T-helper 1 cell treated with Interleukin-12 subunit alpha and Interleukin-12 subunit beta and Interleukin-4 antibody, amounts not matched to agents 30 μg/mL and 1 μg/mL, for 36 hours (primary cell): ENCODE measurements around the gene ATP23.

Experiments
- H3K27ac Mint-ChIP-seq: one replicate; pipeline ENCODE4 v1.8.0; 2021; ENCODE audit warnings: mild to moderate bottlenecking, mixed read lengths
- H3K27me3 Mint-ChIP-seq: one replicate; pipeline ENCODE4 v1.8.0; 2021; ENCODE audit warnings: low read depth, mixed read lengths
- H3K36me3 Mint-ChIP-seq: one replicate; pipeline ENCODE4 v1.8.0; 2021; ENCODE audit warnings: low read depth, mixed read lengths
- H3K4me1 Mint-ChIP-seq: one replicate; pipeline ENCODE4 v1.8.0; 2021; ENCODE audit warnings: low read depth, mixed read lengths
- H3K4me3 Mint-ChIP-seq: one replicate; pipeline ENCODE4 v1.8.0; 2021; ENCODE audit warnings: mild to moderate bottlenecking, moderate library complexity, mixed read lengths
- H3K9me3 Mint-ChIP-seq: one replicate; pipeline ENCODE4 v1.8.0; 2021; ENCODE audit warnings: mixed read lengths

Gene ATP23

GRCh38 chr12:57984629-57985151, 43.3 kb downstream of the ATP23 start:
- Mint-ChIP-seq H3K4me3 (no peak overlapping the region), H3K36me3 (no peaks in the 10 kb centered on the region), H3K27ac (no peak overlapping the region), H3K4me1 (no peaks in the 10 kb centered on the region), H3K27me3 (no peaks in the 10 kb centered on the region), H3K9me3 (no peaks in the 10 kb centered on the region)

GRCh38 chr12:57985685-57986084, 44.3 kb downstream of the ATP23 start:
- H3K27me3 Mint-ChIP-seq, result no peaks in the 10 kb centered on the region
- H3K27ac Mint-ChIP-seq, result no peak overlapping the region
- H3K9me3 Mint-ChIP-seq, result no peaks in the 10 kb centered on the region
- H3K4me1 Mint-ChIP-seq, result no peaks in the 10 kb centered on the region
- H3K36me3 Mint-ChIP-seq, result no peaks in the 10 kb centered on the region
- no peak overlapping the region for H3K4me3 Mint-ChIP-seq

GRCh38 chr12:57989838-57990237, 48.5 kb downstream of the ATP23 start:
- no peaks in the 10 kb centered on the region for H3K9me3 Mint-ChIP-seq
- no peak overlapping the region for H3K27ac Mint-ChIP-seq
- no peak overlapping the region for H3K4me3 Mint-ChIP-seq
- H3K36me3 Mint-ChIP-seq, result no peaks in the 10 kb centered on the region
- H3K4me1 Mint-ChIP-seq, result no peaks in the 10 kb centered on the region
- no peaks in the 10 kb centered on the region for H3K27me3 Mint-ChIP-seq

GRCh38 chr12:57990241-57990883, 49.0 kb downstream of the ATP23 start:
- Mint-ChIP-seq H3K4me3 (no peak overlapping the region), H3K36me3 (no peaks in the 10 kb centered on the region), H3K27ac (no peak overlapping the region), H3K27me3 (no peaks in the 10 kb centered on the region), H3K4me1 (no peaks in the 10 kb centered on the region), H3K9me3 (no peaks in the 10 kb centered on the region)

- no peaks in the 10 kb centered on the region for H3K4me1 Mint-ChIP-seq
- no peaks in the 10 kb centered on the region for H3K36me3 Mint-ChIP-seq
- H3K9me3 Mint-ChIP-seq, result peaks cover 10% of the 10 kb centered on the region
- H3K4me3 Mint-ChIP-seq, result no peak overlapping the region
- no peak overlapping the region for H3K27ac Mint-ChIP-seq
- no peaks in the 10 kb centered on the region for H3K27me3 Mint-ChIP-seq
These were observed 50.6 kb downstream of the ATP23 start for GRCh38 chr12:57992001-57992400.

- Mint-ChIP-seq H3K4me3 (no peak overlapping the region), H3K9me3 (peaks cover 12% of the 10 kb centered on the region), H3K36me3 (no peaks in the 10 kb centered on the region), H3K27ac (no peak overlapping the region), H3K4me1 (no peaks in the 10 kb centered on the region), H3K27me3 (no peaks in the 10 kb centered on the region)
These were observed 51.7 kb downstream of the ATP23 start for GRCh38 chr12:57993030-57993429.

- H3K4me1 Mint-ChIP-seq, result no peaks in the 10 kb centered on the region
- H3K27me3 Mint-ChIP-seq, result no peaks in the 10 kb centered on the region
- no peaks in the 10 kb centered on the region for H3K36me3 Mint-ChIP-seq
- no peak overlapping the region for H3K27ac Mint-ChIP-seq
- H3K9me3 Mint-ChIP-seq, result peaks cover 12% of the 10 kb centered on the region
- H3K4me3 Mint-ChIP-seq, result no peak overlapping the region
These were observed 52.5 kb downstream of the ATP23 start for GRCh38 chr12:57993834-57994233.

- no peaks in the 10 kb centered on the region for H3K27me3 Mint-ChIP-seq
- H3K9me3 Mint-ChIP-seq, result peaks cover 26% of the 10 kb centered on the region
- no peak overlapping the region for H3K27ac Mint-ChIP-seq
- no peaks in the 10 kb centered on the region for H3K36me3 Mint-ChIP-seq
- H3K4me3 Mint-ChIP-seq, result no peak overlapping the region
- no peaks in the 10 kb centered on the region for H3K4me1 Mint-ChIP-seq
These were observed 55.2 kb downstream of the ATP23 start for GRCh38 chr12:57996520-57996919.

GRCh38 chr12:57998251-57998650, 56.9 kb downstream of the ATP23 start:
- Mint-ChIP-seq H3K27me3 (no peaks in the 10 kb centered on the region), H3K4me3 (no peak overlapping the region), H3K36me3 (no peaks in the 10 kb centered on the region), H3K4me1 (no peaks in the 10 kb centered on the region), H3K27ac (no peak overlapping the region), H3K9me3 (peaks cover 33% of the 10 kb centered on the region)

GRCh38 chr12:58000499-58000898, 59.1 kb downstream of the ATP23 start:
- Mint-ChIP-seq H3K27ac (no peak overlapping the region), H3K36me3 (no peaks in the 10 kb centered on the region), H3K4me1 (no peaks in the 10 kb centered on the region), H3K4me3 (no peak overlapping the region), H3K27me3 (no peaks in the 10 kb centered on the region), H3K9me3 (peaks cover 36% of the 10 kb centered on the region)

- H3K4me3 Mint-ChIP-seq, result no peak overlapping the region
- H3K27ac Mint-ChIP-seq, result no peak overlapping the region
- H3K27me3 Mint-ChIP-seq, result no peaks in the 10 kb centered on the region
- H3K4me1 Mint-ChIP-seq, result no peaks in the 10 kb centered on the region
- peaks cover 3% of the 10 kb centered on the region for H3K9me3 Mint-ChIP-seq
- H3K36me3 Mint-ChIP-seq, result no peaks in the 10 kb centered on the region
These were observed 66.5 kb downstream of the ATP23 start for GRCh38 chr12:58007875-58008274.

GRCh38 chr12:58008634-58009033, 67.3 kb downstream of the ATP23 start:
- Mint-ChIP-seq H3K36me3 (no peaks in the 10 kb centered on the region), H3K27me3 (no peaks in the 10 kb centered on the region), H3K4me3 (no peak overlapping the region), H3K4me1 (no peaks in the 10 kb centered on the region), H3K27ac (no peak overlapping the region), H3K9me3 (peaks cover 3% of the 10 kb centered on the region)
